ENCODE measurements around the gene RNF31. TPM values are rescaled to one million over a fixed set of nuclear protein-coding genes. Genes with fewer than 3 reads are reported as not detected.

The RNF31 gene
- total and polyA plus RNA-seq, 2 of the 13 experiments (the other 11 are each of a cell fraction or from before 2014, with no cell fraction given): 48.2 to 86.8 TPM

GRCh38 chr14:24207104-24207551 is 59.8 kb downstream of the RNF31 start:
- WGBS (ENCODE audit: low lambda C conversion rate): 99% methylated on average over 5 of the region's 5 CpGs
- DNase-seq (ENCODE audit: low spot score): no peak
- Histone ChIP-seq H3K4me1 (ENCODE audit: insufficient read depth, low read length) (peaks cover 9% of the 10 kb centered on the region), H3K27ac (ENCODE audit: extremely low read length, insufficient read depth, low read length) (no peak overlapping the region), H4K20me1 (ENCODE audit: insufficient read depth, low read length) (no peaks in the 10 kb centered on the region), H3K4me3 (replicated peaks in 1 of 3; ENCODE audit: insufficient read depth in 1 of 3, low read depth in 2 of 3, low read length in 3 of 3) (no peak overlapping the region), H3K9ac (ENCODE audit: insufficient read depth, low read depth, low read length) (no peak overlapping the region), H3K79me2 (ENCODE audit: insufficient read depth, low read length) (no peaks in the 10 kb centered on the region), H3K9me3 (ENCODE audit: low read length) (no peaks in the 10 kb centered on the region), H3K4me2 (ENCODE audit: low read depth, low read length) (no peak overlapping the region), H2AFZ (ENCODE audit: low read length) (no peak overlapping the region), H3K27me3 (ENCODE audit: control insufficient read depth in 1 of 2, insufficient read depth in 2 of 2, low read length in 2 of 2) (no peaks in the 10 kb centered on the region), H3K36me3 (replicated peaks in 1 of 2; ENCODE audit: control insufficient read depth in 1 of 2, insufficient read depth in 2 of 2, low read length in 2 of 2) (peaks cover 39 to 56% of the 10 kb centered on the region in 2 experiments)
- no peak for FAIRE-seq
- ChIA-PET CTCF (ENCODE audit: low intra/inter-chr PET ratio, low total read pairs) (no interaction called here), POLR2A (interaction anchor here (0.9 to 2.7 kb wide), 7 partner anchors 9 to 65 kb away, joined by 3 to 13 read pairs (median 5); partner anchors contain the start of genes IPO4, IRF9, MDP1 and RABGGTA)
- intact Hi-C loops (cut with micrococcal nuclease; ENCODE audit: unreplicated experiment) (no loop called here), in situ Hi-C loops (cut with HindIII; ENCODE audit: extremely low pct_ligation_motif_present, low pct_unique_long_range_greater_than_20kb) (no loop called here)
- BruUV-seq (replicated peaks): no TSS peak
- no peak; the same call in 2 of the 3 replicates for ATAC-seq
- TF ChIP-seq ZFP91 (CRISPR knock-in tag; IDR thresholded peaks at IDR 0.05; ENCODE audit: borderline replicate concordance) (0 out of 2 replicates have a peak, but pooled peaks have one; percentile 20), ZFP36L1 (CRISPR knock-in tag; IDR thresholded peaks at IDR 0.05) (no peak), MTF2 (CRISPR knock-in tag; IDR thresholded peaks at IDR 0.05; ENCODE audit: borderline replicate concordance) (no peak), ZC3H13 (CRISPR knock-in tag; IDR thresholded peaks at IDR 0.05) (no peak), JARID2 (CRISPR knock-in tag; IDR thresholded peaks at IDR 0.05; ENCODE audit: insufficient replicate concordance) (no peak), ATM (IDR thresholded peaks at IDR 0.05; ENCODE audit: borderline replicate concordance) (no peak), ZNF407 (CRISPR knock-in tag; IDR thresholded peaks at IDR 0.05; ENCODE audit: not compliant biosample characterization) (peak; percentile 10), FOXC1 (CRISPR knock-in tag; IDR thresholded peaks at IDR 0.05; ENCODE audit: borderline replicate concordance) (no peak), YEATS2 (CRISPR knock-in tag; IDR thresholded peaks at IDR 0.05; ENCODE audit: borderline replicate concordance) (no peak), SAFB2 (CRISPR knock-in tag; IDR thresholded peaks at IDR 0.05; ENCODE audit: borderline replicate concordance, low read depth) (0 out of 2 replicates have a peak, but pooled peaks have one; percentile 10)

All from HepG2 (cell line).